HG03457 (cell line): ENCODE results near the gene ADD3.

Experiments
- ATAC-seq: cut with Tn5 transposase; IDR thresholded peaks from one replicate; pipeline ENCODE4 v1.9.1; 2021; ENCODE audit warnings: moderate number of reproducible peaks; ENCODE audit not compliant: unreplicated experiment

Gene ADD3

DNA sequence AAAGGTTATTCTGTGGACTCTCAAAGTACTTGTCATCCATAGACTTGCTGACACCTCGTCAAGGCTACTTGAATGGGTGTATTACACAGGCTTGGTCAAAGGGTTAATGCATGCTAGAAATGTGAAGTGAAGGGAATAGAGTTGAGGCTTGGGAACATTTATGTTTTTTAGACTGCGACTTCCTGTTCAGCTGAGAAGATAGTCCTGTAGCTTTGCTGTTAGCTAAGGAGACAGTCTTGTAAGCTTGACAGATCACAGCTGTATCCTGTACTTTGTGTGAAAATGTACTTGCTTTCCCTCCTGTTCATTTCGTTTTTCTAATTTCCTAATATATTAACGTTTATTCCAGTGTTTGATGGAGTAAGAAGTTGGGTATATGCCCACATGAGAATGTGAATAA, 52.1 kb downstream of the ADD3 start:
- ATAC-seq = no peak

DNA sequence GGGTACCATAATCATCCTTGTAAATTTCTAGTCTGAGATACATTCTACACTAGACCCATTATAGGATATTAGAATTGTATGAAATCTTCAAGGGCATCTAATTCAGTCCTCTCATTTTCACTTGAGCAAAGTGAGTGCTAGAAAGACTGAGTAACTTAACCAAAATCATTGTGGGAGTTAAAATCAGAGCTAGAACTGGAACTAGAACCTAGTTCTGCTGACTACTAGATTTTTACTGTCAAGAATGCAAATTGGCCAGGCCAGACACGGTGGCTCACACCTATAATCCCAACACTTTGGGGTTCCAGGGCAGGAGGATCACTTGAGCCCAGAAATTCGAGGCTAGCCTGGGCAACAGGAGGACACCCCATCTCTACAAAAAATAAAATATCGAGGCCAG, 53.9 kb downstream of the ADD3 start:
- no peak for ATAC-seq

DNA sequence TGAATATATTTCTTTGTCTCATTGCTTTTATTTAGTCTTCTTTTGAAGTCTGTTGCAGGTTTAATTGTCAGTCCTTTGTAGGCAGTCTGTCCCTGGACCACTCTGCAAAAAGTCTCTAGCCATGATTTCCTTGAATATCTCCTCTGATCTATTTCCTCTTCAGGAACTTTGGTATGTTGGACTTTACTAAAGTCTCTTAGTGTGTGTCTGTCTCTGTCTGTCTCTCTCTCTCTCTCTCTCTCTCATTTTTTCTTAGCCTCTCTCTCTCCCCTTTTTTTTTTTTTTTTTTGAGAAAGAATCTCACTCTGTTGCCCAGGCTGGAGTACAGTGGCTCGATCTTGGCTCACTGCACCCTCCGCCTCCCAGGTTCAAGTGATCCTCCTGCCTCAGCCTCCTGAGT, 57.5 kb downstream of the ADD3 start:
- no peak for ATAC-seq

DNA sequence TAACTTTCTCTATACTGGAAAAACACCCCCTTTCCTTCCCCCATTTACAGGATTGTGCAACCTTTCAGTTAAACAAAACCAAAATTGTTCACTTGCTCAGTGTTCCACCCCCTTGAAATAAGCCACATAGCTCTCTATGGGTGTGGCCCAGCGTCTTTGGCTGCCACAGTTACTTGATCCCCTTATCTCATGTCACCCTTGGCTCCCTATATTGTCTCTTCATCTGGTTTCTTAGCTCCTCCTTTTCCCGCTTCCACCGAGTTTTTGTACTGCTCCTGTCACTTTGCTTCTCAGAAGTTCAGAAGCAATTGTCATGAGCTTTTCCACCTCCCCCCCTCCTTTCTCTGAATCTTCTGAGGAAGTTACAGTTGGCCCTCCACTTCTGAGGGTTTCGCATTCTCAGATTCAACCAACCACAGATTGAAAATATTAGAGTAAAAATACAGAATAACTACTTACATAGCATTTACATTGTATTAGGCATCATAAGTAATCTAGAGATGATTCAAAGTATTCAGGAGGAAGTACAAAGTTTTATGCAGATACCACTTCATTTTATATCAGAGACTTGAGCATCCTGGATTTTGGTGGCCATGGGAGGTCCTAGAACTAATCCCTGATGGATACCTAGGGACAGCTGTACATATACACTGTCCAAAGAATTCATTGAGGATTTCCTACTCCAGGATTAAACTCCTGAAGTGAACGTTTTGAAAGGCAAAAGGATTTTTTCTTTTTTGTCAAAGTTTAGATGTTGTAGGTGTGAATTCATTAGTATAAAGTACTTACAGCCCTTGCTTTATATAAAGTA, 60.4 kb downstream of the ADD3 start:
- peak; percentile 34 for ATAC-seq

DNA sequence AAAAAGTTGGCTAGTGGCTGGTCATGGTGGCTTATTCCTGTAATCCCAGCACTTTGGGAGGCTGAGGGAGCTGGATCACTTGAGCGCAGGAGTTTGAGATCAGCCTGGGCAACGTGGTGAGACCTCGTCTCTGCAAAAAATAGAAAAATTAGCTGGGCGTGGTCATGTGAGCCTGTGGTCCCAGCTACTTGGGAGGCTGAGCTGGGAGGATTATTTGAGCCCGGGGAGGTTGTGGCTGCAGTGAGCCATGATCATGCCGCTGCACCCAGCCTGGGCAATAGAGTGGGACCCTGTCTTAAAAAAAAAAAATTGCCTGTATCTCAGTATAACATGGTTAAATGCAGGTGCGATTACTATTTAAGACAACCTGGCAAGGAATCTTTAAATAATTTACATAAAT, 61.0 kb downstream of the ADD3 start:
- ATAC-seq = no peak

DNA sequence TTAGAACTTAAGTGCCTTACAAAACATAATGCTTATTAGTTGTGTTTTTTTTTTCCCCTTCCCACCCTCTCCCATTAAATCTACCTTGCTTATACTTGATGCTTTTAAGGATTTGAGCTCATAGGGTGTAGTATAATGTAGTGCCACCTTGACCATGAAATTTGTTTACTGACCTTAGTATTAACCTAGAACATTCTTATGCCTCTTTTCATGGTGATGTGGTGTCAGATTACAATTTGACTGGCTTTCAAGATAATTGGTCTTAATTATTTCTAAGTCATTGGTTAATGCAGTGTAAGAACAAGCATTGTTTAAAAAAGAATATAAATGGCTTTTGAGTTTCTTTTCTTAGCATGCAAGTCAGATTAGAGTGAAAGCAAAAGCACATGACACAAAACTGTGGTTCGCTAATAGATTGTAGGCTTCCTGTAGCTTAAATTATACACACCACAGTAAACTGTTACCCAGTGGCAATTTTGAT, 61.8 kb downstream of the ADD3 start:
- ATAC-seq = peak; percentile 69

DNA sequence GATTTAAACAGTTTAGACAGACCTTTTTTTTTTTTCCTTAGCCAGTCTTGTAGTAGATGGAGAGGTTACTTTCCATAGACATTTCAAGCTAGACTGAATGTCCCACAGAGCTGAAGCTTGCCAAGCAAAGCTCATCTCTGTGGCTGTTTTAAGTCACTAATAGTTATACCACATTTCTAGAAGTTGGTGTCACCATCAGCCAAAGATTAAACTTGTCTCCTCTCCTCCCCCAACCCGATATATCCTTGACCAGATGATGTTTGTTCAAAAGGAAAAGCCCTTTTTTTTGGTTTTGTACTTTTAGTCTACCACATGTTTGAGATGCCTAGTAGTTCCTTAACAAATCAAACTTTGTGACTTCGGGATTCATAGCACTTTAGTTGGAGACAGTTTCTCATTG, 66.1 kb downstream of the ADD3 start:
- no peak for ATAC-seq

DNA sequence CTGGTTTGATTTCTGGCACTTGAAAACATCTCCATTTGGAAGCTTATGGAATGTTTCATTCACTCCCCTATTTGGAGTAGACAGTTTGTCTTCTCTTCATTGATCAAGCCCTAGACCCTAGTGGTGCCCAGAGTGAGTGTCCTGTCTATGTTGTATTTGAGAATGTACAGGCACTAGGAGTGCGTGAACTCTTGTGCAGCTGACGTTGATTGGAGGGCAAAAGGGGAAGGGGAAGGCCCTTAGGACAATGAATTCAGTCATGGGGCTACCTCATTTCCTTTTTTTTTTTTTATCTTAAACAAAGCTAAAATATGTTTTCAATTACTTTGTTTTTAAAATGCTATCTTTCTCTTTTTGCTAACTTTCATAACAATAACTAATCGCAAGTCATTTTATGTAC, 66.5 kb downstream of the ADD3 start:
- no peak for ATAC-seq

DNA sequence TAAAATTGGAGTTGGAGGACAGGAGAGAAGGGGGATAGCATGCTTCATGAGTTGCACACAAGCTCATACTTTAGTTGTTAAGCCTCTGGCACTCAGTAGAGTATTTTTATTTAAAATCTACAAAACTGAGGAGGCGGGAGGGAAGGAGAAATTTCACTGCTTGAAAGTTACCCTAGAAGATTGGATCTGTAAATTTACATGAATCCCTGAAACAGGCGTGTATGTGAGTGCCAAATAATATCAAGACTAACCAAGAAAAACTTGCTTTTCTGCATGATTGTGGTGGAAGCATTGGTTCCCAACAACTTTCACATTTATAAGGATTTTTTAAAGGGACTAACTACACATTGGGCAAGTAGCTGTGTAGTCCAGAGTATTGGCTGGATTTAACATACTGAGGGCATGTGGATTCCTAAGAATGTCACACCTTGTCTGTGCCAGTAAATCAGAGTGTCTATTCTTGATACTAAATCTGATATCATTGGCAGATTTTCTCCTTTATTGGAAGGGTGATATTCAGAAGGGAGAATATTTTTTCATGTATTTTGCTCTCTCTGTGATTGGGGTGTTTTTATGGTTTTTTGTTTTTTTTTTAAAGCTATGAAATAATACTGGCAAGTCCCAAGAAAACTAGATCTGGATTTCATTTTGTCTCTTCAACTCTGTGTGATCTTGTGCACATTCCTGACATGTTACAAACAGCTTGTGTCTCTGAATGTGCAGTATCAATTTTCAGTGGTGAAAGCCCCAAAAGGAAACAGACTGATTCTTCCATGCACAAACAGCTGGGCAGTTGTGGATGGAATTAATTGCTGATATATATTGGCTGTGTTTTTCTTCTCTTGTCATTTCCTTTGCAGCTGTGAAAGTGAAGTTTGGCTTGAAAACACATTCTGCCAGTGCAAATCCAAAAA, 67.2 kb downstream of the ADD3 start:
- ATAC-seq = no peak

DNA sequence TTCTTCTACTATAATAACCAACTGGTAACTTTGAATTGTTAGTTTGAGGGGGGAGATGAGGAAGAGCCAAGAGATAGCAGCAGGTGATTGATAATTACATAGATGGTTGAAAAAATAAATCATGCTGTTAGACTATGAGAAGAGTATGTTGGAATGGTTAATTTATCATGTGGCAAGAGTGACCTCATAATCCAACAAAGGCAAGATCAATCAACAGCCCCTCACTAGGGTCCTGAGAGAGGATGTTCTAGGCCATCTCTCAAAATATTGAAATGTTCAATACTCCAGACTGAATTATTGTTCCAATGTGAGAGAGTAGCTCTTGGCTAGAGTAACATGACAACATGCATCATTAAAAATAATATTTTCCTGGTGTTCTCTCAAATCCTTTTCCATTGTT, 67.9 kb downstream of the ADD3 start:
- ATAC-seq = no peak

DNA sequence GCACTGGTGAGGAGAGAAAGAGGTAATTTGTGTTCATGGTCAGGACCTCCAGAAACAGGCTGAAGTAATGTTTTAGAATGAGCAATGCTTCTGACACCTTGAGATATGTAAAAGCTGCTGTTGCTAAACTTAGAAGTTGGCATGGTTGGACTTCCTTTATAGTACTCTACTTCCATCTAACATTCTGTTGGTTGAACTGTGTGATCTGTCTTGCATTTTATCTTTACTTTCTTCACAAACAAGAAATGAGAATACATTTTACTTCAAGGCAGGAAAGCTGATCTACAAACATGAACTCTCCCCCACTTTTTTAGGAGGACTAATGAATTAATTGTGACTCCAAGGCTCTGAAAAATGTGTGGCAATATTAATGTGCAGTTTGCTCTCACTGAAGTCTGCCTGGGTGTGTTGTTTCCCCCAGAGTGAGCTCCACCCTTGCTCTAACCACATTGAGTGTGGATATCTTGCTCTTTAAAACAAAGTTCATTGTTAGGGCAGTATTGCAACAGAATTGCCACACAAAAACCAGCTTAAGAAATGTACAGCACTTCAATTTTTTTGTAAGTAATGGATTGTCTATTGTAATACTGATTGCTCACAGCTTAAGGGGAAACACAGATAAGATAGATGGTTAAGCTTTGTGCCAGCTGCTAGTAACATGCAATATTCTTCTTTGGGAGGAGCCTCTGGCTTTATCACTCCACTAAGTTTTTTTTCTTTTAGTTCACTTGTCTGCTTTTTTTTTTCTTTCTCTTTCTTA, 69.0 kb downstream of the ADD3 start:
- ATAC-seq = peak; percentile 54

DNA sequence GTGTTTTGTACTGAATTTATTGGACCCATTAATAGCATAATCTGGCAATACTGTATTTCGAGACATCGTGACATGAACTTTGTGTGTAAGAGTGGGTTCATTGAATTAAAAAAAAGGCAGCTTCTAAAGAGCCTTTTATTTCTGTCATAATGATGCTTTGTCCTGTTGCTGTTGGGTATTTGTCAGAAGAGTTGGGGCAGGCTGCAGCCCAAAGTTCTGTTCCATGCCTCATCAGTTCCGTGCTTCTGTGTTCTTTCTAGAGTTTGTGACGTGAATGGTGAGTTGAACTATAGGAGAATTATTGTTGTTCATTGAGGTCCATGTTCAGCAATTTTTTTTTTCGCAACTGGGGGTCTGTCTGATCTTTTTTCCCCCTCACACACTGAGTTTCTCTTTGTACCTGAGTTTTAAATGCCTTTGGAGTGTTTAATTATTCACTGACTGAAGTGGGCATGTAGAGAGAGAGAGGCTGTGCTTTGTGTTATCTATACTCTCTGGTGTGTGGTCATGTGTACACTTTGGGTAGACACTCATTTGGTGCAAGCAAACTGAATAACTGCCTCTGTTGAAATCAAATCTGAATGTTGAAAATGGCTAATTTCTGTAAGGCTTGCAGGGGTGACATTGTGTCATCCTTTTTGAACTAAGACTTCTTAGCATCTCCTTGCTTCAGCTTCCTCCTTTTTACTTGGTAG, 69.8 kb downstream of the ADD3 start:
- ATAC-seq = no peak

DNA sequence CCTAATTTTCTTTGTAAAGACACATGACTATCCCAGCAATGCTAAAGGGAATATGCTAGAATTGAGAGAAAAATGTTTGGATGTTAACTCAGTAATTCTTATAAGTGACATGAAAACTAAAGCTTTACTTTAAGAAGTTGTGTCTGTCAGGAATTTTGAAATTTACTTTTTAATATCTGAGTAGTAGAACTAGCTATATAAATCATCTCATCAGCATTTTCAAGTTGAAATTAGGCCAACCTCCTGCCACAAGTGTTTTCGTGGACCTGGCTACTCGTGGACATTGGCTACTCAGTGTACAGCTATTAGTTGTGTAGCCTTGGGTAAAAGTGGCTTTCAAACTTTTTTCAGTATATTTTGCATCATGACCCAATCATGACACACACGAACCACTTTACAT, 70.5 kb downstream of the ADD3 start:
- no peak for ATAC-seq

DNA sequence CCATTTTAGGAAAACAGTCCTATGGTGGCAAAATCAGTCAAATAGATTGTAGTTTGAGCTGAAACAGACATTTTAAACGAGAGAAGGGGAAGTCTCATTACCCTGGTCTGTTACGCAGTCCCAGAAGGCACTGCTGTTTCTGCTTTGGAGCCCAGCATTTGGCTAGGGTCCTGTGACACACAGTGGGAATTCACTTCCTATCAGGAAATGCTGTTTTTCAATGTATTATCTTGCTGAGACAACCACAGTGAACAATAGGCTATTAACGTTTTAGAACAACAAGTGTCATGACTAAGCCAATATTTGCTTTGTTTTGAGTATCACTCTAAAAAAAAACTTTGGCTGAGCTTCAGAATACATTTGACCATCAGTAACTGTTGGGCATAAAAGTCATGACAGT, 74.1 kb downstream of the ADD3 start:
- no peak for ATAC-seq

DNA sequence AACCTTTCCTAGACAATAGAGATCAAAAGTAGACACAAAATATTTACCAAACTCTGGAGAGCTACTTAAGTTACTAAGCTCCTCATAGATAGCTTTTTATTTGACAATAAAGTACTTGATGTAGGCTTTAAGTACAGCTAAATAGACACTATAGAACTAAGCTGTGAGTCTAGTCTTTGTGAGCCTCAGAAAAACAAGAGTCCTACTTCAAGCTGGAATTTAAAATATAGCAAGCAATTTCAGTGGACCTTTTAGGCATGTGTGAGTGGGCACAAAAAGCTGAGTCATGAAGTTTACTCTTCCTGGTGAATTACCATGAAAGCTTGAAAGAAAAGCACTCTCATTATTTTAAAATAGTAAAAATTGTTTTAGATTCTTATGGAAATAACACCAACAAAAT, 76.1 kb downstream of the ADD3 start:
- ATAC-seq = no peak

DNA sequence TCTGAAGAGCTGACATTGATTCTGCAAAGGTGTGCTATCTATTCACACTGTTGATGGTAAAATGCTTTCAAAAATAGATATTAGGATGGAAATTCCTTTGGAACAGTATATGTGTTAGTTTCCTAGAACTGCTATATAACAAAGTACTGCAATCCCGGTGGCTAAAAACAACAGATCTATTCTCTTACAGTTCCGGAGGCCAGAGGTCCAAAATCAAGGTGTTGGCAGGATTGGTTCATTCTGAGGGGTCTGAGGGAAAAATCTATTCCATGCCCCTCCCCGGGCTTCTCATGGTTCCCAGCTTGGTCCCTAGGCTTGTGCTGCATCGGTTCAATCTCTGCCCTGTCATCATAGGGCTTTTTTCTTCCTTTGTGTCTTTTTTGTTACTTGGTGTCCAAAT, 79.9 kb downstream of the ADD3 start:
- no peak for ATAC-seq

DNA sequence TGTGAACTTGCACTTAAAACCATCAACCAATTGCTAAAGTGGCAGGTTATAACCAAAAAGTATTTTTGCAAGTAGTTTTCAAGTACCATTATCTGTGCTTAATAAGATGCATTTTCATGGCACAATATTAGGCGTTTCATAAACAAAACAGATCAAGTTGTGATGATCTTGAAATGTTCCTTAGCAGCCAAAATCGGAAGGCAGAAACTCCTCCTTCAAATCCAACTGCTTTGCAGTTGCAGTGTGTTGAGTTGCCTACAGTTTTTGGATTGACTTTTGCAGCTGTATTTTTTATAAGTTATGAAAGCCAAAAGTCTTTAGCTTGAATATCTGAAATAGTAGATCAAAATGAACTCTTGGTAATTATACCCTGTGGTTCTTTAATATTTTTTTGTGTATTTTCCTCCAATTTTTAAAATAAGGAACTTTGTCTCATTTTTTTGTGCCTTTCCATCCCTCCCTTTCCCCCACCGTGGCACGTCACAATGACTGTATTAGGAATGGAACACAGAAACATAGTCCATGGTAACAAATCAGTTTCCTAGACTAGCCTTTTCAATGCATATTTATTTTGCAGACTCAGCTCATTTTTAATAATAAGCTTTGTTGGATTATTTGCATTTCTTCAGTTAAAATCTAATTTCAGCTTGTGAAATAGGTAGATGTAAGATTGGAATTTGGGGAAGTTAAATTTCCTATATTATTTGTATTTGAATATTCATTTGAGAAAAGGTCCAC, 80.8 kb downstream of the ADD3 start:
- ATAC-seq = no peak

DNA sequence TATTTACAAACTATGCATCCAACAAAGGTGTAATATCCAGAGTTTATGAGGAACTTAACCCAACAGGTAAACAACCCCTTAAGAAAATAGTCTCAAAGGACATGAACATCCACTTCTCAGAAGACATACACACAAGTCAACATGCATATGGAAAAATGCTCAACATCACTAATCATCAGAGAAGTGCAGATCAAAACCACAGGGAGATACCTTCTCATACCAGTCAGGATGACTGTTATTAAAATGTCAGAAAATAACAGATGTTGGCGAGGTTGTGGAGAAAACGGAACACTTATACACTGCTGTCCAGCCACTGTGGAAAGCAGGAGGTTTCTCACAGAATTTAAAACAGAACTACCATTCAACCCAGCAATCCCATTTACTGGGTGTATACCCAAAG, 84.0 kb downstream of the ADD3 start:
- no peak for ATAC-seq

DNA sequence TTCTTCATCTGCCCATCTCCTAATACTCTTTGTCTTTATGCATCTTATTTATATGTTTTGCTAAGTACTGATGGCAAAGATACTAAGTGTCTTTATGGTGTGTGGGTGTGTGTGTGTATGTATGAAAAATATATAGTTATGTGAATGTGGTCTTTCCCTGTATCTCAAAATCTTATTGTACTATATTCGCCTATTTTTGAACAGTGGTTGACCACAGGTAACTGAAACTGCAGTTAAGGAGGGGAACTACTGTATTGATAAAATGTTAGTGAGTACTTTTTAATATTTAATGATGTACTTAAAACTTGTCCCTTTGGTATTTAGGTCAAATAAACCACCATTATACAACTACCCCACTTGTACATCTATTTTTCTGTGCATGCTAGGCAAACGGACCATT, 85.9 kb downstream of the ADD3 start:
- no peak for ATAC-seq

DNA sequence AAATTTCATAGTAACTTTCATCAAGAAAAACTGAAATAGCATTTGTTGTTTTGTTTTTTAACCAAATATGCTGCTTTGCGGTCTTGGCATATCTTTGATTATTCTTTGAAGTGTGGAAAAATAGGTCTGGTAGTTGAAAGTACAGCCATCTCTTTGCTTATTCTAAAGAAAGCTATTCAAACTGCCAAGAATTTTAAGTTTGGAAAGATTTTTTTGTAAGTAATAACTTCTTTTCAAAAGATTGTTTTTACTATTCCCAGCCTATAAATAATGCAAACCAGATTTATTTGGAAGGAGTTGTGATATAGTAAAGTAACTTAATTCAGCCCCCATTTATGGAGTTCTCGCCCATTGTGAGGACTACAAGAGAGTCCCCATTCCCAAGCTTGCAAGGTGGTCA, 87.0 kb downstream of the ADD3 start:
- no peak for ATAC-seq
